Stimulated activated CD4-positive, alpha-beta T cell treated with anti-CD3 and anti-CD28 coated beads, Interleukin-15, amount 100 ng/mL, for 48 hours (primary cell): Measurements from ENCODE around the gene PPAN.

Source experiments
- DNase-seq, 2 donors: peaks; one replicate each; pipeline ENCODE4 v3.0.0-alpha.2; 2020; ENCODE audit warnings: low read depth in 2 of 2

PPAN gene

GRCh38 chr19:10113592-10113963 lies 7.4 kb downstream of the PPAN start:
- no peak for DNase-seq

GRCh38 chr19:10113964-10114650 lies 7.9 kb downstream of the PPAN start:
- no peak for DNase-seq

- no peak for DNase-seq
Observed at GRCh38 chr19:10114651-10115391, 8.7 kb downstream of the PPAN start.

GRCh38 chr19:10115392-10116084 lies 9.4 kb downstream of the PPAN start:
- no peak for DNase-seq

- no peak for DNase-seq
Observed at GRCh38 chr19:10116085-10116865, 10.1 kb downstream of the PPAN start.

- DNase-seq, result no peak
Observed at GRCh38 chr19:10116866-10117616, 10.9 kb downstream of the PPAN start.

DNA sequence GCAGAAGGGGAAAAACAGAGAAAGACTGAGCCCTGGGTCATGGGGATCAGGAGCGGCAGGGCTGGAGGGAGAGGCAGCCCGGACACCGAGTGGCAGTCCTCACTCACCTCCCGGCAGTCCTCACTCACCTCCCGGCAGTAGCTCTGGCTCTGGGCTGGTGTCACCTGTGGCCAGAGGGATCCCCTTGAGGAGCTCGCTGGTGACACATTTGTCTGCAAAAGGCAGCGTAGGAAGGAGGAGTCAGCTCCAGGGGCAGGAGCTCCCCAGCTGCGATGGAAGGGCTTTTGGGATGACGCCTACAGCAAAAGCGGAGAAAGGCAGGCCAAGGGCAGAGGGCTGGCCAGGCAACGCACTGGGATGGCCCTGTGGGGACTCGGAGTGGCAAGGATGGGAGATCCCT lies 12.8 kb downstream of the PPAN start:
- DNase-seq, result no peak

DNA sequence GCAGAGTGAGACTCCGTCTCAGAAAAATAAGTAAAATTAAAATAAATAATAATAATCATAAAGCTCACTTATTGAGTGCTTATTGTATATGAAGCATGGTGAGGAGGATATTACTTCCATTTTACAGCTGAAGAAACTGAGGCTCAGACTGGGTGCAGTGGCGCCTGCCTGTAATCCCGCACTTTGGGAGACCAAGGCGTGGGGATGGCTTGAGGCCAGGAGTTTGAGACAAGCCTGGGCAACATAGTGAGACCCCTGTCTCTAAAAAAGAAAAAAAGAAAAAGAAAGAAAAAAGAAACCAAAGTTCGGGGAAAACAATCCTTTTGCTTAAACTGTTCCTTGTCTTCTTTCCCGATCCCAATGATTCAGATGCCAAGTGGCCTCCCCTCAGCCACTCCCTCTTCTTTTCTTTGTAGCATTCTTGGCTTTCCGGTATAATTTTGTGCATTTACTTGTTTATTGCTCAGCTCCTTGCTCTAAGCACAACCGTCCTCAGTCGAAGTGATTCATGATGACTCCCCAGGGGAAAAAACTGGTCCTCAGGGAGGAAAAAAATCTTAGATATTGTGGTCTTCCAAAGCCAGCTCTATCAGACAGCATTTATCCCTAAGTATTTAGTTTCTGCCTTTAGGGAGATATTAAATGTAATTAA lies 14.5 kb downstream of the PPAN start:
- DNase-seq, result no peak

DNA sequence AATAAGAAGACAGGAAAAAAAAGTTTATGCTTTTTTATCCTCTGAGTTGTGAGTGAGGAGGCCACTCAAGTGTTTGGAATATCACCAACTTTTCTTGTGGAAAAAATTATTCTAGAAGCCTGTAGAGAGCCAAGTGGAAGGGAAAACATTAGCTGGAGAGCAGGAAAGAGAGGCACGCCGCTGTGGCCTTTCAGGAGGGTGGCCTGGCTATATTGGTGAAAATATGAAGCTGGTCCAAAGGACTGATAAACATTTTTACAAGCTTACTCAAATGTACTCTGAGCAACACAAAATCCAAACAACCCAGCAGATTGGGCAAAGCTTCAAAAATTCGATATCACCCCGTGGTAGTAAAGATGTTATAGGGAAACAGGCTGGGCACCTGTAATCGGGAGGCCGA lies 15.9 kb downstream of the PPAN start:
- no peak for DNase-seq

DNA sequence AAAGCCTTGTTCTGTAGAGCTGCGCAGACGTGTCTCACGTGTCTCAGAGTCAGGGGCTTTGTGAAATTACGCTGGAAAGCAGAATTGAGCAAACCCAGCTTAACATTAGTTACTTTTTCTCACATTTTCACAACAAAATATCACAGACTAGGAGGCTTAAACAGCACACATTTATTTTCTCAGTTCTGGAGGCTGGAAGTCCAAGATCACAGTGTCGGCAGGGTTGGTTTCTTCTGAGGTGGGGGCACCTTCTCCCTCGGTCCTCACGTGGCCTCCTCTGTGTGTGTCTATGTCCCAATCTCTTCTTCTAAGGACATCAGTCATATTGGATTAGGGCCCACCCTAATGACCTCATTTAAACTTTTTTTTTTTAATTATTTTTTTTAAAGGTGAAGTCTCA lies 18.3 kb downstream of the PPAN start:
- no peak for DNase-seq

- no peak for DNase-seq
Observed at GRCh38 chr19:10126213-10126639, 20.1 kb downstream of the PPAN start.

- DNase-seq, result no peak
Observed at GRCh38 chr19:10132905-10133304, 26.7 kb downstream of the PPAN start.

GRCh38 chr19:10133596-10133995 lies 27.4 kb downstream of the PPAN start:
- DNase-seq, result no peak

- no peak for DNase-seq
Observed at GRCh38 chr19:10134040-10134439, 27.9 kb downstream of the PPAN start.

- DNase-seq, result no peak
Observed at GRCh38 chr19:10135551-10136334, 29.6 kb downstream of the PPAN start.

GRCh38 chr19:10136936-10137335 lies 30.8 kb downstream of the PPAN start:
- DNase-seq, result no peak

- DNase-seq, result no peak
Observed at GRCh38 chr19:10137751-10138682, 31.9 kb downstream of the PPAN start.

GRCh38 chr19:10138879-10139795 lies 33.0 kb downstream of the PPAN start:
- DNase-seq, result no peak
